Gastrocnemius medialis (tissue), 4 donors: Measurements from ENCODE around the gene CLHC1. TPM values are rescaled to one million over a fixed set of nuclear protein-coding genes. Genes with fewer than 3 reads are reported as not detected.
"Not testable (repeated sequence)": the region's sequence is repeated elsewhere in the genome, so short reads cannot be mapped to it uniquely, and the experiment has no call there.

Experiments used
- ATAC-seq, 2 donors: fragments of 150-250 bp; one replicate each; pipeline ENCODE4 v1.9.1; 2016
- DNase-seq, 2 donors: peaks; one replicate each; pipeline ENCODE4 v3.0.0-alpha.2; 2019
- H3K27ac ChIP-seq, 4 donors: fragments of 200-600 bp; sonication (generic); 1 replicate in 1 of 4; 2 replicates in 3 of 4; pipeline ENCODE4 v1.5.1; 2016 to 2018; ENCODE audit warnings: mild to moderate bottlenecking in 2 of 4, moderate library complexity in 1 of 4
- H3K27me3 ChIP-seq, 3 donors: fragments of 200-600 bp; sonication (generic) in 2 of 3; 1 replicate in 1 of 3; 2 replicates in 2 of 3; pipeline versions ENCODE4 v1.5.1 to v1.6.0; 2016 to 2019; ENCODE audit warnings: mild to moderate bottlenecking in 1 of 3, moderate library complexity in 1 of 3
- H3K36me3 ChIP-seq, 2 donors: fragments of 200-600 bp; sonication (generic) in 1 of 2; one replicate each; pipeline ENCODE4 v1.5.1; 2017 to 2018
- H3K4me1 ChIP-seq, 2 donors: fragments of 200-600 bp; sonication (generic) in 1 of 2; one replicate each; pipeline ENCODE4 v1.5.1; 2016 to 2017; ENCODE audit warnings: mild to moderate bottlenecking in 2 of 2
- H3K4me3 ChIP-seq, 4 donors: fragments of 200-600 bp; sonication (generic) in 3 of 4; 1 replicate in 1 of 4; 2 replicates in 3 of 4; pipeline ENCODE4 v1.5.1; 2016 to 2019; ENCODE audit warnings: mild to moderate bottlenecking in 2 of 4
- H3K9me3 ChIP-seq, 3 donors: fragments of 200-600 bp; sonication (generic) in 2 of 3; 1 replicate in 1 of 3; 2 replicates in 2 of 3; pipeline ENCODE4 v1.5.1; 2016 to 2019
- CTCF ChIP-seq, 5 experiments: fragments of 450-650 bp in 3 of 5; fragments of 200-600 bp in 2 of 5; sonication (generic) in 2 of 5; IDR thresholded peaks in 4 of 5; conservative IDR thresholded peaks in 1 of 5; 1 replicate in 4 of 5; 2 replicates in 1 of 5; pipeline ENCODE4 v1.5.1; 2016 to 2019; ENCODE audit warnings: antibody characterized with exemption in 5 of 5, mild to moderate bottlenecking in 3 of 5, moderate library complexity in 3 of 5
- POLR2A ChIP-seq, 2 donors: fragments of 450-650 bp; IDR thresholded peaks; one replicate each; pipeline ENCODE4 v1.6.1; 2017; ENCODE audit warnings: antibody characterized with exemption in 2 of 2, mild to moderate bottlenecking in 2 of 2, moderate library complexity in 2 of 2
- in situ Hi-C, 4 donors: fragments of 200-750 bp; cut with MboI; loops; one replicate each; pipeline versions ENCODE4 v1.15.0 to v1.8.0; 2017; ENCODE audit warnings: low sequenced_read_pairs in 4 of 4
- intact Hi-C: fragments of 100-400 bp; cut with DNase I; formaldehyde crosslinking; loops from one replicate; pipeline ENCODE4 v1.15.1; 2023; ENCODE audit warnings: low total_unique reads
- total RNA-seq, 4 donors: library from RNA; depleted of rRNA; stranded (reverse); fragments of >200 nt; gene quantifications; one replicate each; pipeline versions ENCODE4 v1.1.0 to v1.2.3, GENCODE V29; 2016

CLHC1 gene
- total RNA-seq, 4 donors from 2014 or later: 0.46 to 4.9 (median 0.85) TPM; not detected in 1

- peak overlapping the region; percentile 89 to 96 (median 92) for H3K27ac ChIP-seq
- in situ Hi-C loops (no loop called here), intact Hi-C loops (loop anchor here (1.0 to 10.0 kb wide), 7 partner anchors 38 to 383 kb away; partner anchors contain the start of genes CCDC88A, CFAP36, MTIF2 and PPP4R3B)
- H3K9me3 ChIP-seq: no peaks in the 10 kb centered on the region
- TF ChIP-seq CTCF (IDR thresholded peaks at IDR 0.05 in 4 of 5, conservative IDR thresholded peaks at IDR 0.05 in 1 of 5) (no peak), POLR2A (IDR thresholded peaks at IDR 0.05) (no peak)
- peak overlapping the region; percentile 72 to 96 (median 87) for H3K4me3 ChIP-seq
- ATAC-seq (no peak), DNase-seq (no peak)
- H3K27me3 ChIP-seq: no peaks in the 10 kb centered on the region
- peaks cover 23 to 24% of the 10 kb centered on the region in 2 donors for H3K4me1 ChIP-seq
- peaks cover 0 to 33% of the 10 kb centered on the region in 2 donors for H3K36me3 ChIP-seq
Observed at GRCh38 chr2:55231546-55232083, 478 bp downstream of the CLHC1 start.

- intact Hi-C loops: loop anchor here (5.0 to 10.0 kb wide), 4 partner anchors 183 to 384 kb away; partner anchors contain the start of genes CCDC88A and PPP4R3B
- H3K4me1 ChIP-seq: peaks cover 23 to 24% of the 10 kb centered on the region in 2 donors
Observed at GRCh38 chr2:55230551-55230950, 1.5 kb downstream of the CLHC1 start.

GRCh38 chr2:55229221-55229620 lies 2.9 kb downstream of the CLHC1 start:
- Histone ChIP-seq H3K9me3 (no peaks in the 10 kb centered on the region), H3K36me3 (peaks cover 0 to 10% of the 10 kb centered on the region in 2 donors), H3K4me3 (no peak overlapping the region), H3K4me1 (peaks cover 17 to 18% of the 10 kb centered on the region in 2 donors), H3K27me3 (no peaks in the 10 kb centered on the region), H3K27ac (no peak overlapping the region)
- in situ Hi-C loops: loop anchor here in 1 of 4 donors (10.0 kb wide), 1 partner anchor 206 kb away; no protein-coding TSS in a partner anchor
- ATAC-seq (no peak), DNase-seq (no peak)
- intact Hi-C loops: no loop called here
- TF ChIP-seq CTCF (IDR thresholded peaks at IDR 0.05 in 4 of 5, conservative IDR thresholded peaks at IDR 0.05 in 1 of 5) (no peak), POLR2A (IDR thresholded peaks at IDR 0.05) (no peak)

More at GRCh38 chr2:55230551-55230950, 1.5 kb downstream of the CLHC1 start:
- in situ Hi-C loops: no loop called here
- TF ChIP-seq CTCF (IDR thresholded peaks at IDR 0.05 in 4 of 5, conservative IDR thresholded peaks at IDR 0.05 in 1 of 5) (no peak), POLR2A (IDR thresholded peaks at IDR 0.05) (no peak)
- no peak for ATAC-seq
- no peaks in the 10 kb centered on the region for H3K9me3 ChIP-seq
- DNase-seq: no peak
- H3K36me3 ChIP-seq: peaks cover 0 to 23% of the 10 kb centered on the region in 2 donors
- H3K27ac ChIP-seq: no peak overlapping the region
- no peaks in the 10 kb centered on the region for H3K27me3 ChIP-seq
- H3K4me3 ChIP-seq: no peak overlapping the region

GRCh38 chr2:55228226-55228563 lies 3.9 kb downstream of the CLHC1 start:
- no peak overlapping the region for H3K27ac ChIP-seq
- intact Hi-C loops: no loop called here
- no peaks in the 10 kb centered on the region for H3K27me3 ChIP-seq
- TF ChIP-seq CTCF (IDR thresholded peaks at IDR 0.05 in 4 of 5, conservative IDR thresholded peaks at IDR 0.05 in 1 of 5) (no peak), POLR2A (IDR thresholded peaks at IDR 0.05) (no peak)
- H3K4me1 ChIP-seq: peaks cover 7 to 9% of the 10 kb centered on the region in 2 donors
- H3K9me3 ChIP-seq: no peaks in the 10 kb centered on the region
- no peak overlapping the region for H3K4me3 ChIP-seq
- DNase-seq (no peak), ATAC-seq (no peak)
- no peaks in the 10 kb centered on the region for H3K36me3 ChIP-seq
- in situ Hi-C loops: loop anchor here in 1 of 4 donors (10.0 kb wide), 1 partner anchor 207 kb away; no protein-coding TSS in a partner anchor

- ATAC-seq, H3K36me3 ChIP-seq, H3K9me3 ChIP-seq, H3K27ac ChIP-seq, intact Hi-C loops, H3K4me3 ChIP-seq, DNase-seq, H3K27me3 ChIP-seq: not testable (repeated sequence)
- in situ Hi-C loops: loop anchor here in 1 of 4 donors (10.0 kb wide), 1 partner anchor 207 kb away; no protein-coding TSS in a partner anchor
- peaks cover 9 to 10% of the 10 kb centered on the region in 2 donors for H3K4me1 ChIP-seq
Observed at GRCh38 chr2:55227437-55228225, 4.5 kb downstream of the CLHC1 start.
